ENCODE data around the gene STX2.
"Not testable (repeated sequence)": the region's sequence is repeated elsewhere in the genome, so short reads cannot be mapped to it uniquely, and the experiment has no call there.

The STX2 gene

DNA sequence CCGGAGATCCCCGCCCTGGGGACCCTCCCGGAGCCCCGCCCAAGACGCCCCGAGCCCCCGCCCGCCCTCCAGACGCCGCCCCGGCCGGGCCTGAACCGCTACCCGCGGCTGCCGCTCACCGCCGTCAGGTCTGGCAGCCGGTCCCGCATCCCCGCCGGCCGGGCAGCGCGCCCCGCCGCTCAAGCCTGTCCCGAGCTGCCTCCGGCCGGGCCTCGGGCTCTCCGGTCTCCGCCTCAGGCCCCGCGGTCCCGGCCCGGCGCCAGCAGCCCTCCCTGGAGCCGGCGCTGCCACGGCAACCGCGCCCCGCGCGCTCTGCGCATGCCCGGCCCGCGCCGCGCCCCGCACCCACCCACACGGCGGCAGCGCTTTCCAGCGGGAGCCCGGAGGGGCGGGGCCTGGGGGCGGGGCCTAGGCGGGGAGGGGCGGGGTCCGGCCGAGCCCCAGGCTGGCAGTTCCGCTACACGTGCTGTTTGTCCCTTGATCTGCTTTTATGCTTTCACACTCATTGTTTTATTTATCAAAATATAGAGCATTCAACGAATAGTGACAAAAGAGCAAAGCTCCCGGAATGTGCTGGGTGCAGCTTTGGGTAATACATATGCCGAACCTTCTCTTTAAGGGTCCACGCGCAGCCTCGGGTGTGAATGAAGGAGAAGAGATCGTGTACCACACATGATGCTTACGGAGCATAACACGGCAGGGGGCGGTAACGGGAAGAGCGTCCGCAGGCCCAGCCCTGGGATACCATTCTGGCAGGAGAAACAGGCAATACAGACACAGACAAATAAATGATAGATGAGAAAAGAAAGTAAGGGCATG, at the start of gene STX2:
STX2 (minus strand) TSS at position 300 of the 819 bp plus-strand sequence; CDS start at position 149, 151 bp downstream.
- peak; percentile 89 to 98 (median 95) for DNase-seq

DNA sequence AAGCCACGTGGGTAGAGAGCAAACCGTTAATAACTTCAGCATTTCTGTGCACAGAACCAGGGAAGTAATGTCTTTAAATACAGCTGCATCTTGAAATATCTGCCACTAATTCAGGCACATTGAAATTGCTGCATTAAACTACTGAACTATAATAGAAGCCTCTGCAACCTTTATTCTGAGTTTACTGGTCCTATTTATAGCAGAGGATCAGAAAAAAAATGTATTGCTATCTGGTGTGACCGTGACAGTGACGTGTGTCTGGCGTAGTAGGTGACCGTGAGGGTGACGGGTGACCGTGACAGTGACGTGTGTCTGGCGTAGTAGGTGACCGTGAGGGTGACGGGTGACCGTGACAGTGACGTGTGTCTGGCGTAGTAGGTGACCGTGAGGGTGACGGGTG, 48.1 kb upstream of the STX2 start:
- not testable (repeated sequence) for DNase-seq

DNA sequence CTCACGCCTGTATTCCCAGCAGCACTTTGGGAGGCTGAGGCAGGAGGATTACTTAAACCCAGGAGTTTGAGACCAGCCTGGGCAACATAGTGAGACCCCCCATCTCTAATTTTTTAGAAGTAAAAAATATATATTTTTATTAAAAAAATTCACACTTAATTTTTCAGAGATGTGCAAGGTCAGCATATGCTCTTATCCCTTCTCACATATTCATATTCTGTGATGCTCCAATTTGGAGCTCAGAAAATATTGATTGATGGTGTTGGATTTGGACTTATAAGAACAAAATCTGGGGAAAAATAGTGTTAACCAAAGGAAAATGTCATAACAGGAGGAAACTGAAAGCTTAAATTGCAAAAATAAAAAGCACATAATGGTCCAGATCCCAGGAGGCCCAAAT, 42.5 kb upstream of the STX2 start:
- no peak for DNase-seq

DNA sequence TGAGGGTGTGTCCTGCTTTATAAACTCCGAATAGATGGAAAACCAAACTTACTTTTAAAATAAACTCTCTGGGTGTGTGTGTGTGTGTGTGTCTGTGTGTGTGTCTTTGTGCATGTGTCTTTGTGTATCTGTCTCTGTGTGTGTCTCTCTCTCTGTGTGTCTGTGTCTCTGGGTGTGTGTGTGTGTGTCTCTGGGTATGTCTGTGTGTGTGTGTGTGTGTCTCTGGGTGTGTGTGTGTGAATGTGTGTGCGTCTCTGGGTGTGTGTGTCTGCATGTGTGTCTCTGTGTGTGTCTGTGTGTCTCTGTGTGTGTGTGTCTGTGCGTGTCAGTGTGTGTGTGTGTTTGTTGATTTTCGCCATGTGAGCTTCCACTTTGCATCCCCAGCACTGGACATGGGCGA, 42.0 kb upstream of the STX2 start:
- no peak for DNase-seq

DNA sequence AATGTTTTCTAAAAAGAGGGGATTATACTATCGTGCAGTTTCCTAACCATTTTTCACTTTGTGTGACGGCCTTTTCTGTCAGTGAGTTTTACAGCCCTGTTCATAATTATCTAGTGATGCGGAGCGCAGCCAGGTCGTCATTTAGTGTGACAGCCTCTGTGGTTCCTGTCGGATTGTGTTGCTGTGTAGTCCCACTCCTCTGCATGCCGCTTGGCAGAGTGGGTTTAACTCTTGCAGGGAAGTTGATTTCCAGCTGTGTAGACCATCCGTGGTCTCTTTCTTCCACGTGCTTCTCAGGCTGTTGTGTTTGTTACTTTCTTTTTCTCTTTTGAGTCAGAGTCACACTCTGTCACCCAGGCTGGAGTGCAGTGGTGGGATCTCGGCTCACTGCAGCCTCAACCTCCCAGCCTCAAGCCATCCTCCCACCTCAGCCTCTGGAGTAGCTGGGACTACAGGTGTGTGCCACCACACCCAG, 41.4 kb upstream of the STX2 start:
- no peak for DNase-seq

DNA sequence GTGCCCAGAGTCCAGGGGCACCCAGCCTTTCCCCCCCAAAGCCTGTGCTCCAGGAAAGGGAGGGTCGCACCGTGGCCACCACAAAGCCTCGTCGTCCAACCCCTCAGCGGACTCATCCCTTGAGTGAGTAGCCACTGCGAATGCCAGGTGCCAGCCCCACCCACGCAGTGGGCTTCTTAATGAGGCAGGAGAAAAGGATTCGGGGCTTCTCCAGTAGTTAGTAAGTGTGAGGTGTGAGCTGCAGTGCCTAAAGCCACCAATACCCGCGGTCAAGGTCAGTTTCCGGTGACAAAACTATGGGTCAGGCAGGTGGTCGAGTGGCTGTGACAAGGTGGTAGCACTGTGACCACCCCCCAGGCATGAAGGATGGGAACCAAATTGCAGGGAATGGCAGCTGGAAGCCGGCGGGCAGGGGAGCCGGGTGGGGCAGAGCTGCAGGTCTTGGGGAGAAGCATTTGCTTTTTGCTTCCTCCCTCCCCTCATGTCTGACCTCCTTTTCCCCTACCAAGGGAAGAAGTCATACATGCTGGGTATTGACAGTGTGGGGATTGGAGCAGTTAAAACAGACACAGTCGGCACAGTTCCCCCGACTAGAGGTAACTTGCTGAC, 40.8 kb upstream of the STX2 start:
- no peak for DNase-seq

DNA sequence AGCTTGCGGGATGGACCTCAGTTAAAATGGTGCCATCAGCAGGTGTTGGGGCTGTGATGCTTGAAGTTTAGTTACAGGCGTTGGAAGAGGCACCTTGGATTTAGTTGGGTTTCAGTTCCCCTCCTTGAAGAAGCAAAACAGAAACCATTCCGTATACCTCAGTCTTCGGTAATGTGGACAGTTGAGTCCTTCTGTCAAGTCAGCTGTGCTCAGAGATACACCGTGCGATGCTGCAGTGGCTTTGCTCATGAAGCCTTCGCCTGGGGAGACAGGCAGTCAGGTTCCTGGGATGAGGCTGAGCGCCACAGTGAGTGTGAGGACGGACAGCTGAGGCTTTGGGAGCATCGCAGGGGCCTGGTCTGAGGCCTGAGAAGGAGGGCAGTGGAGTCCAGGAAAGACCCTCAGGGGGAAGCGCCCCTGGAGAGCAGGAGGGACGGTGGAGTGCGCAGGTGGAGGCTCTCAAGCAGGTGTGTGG, 40.2 kb upstream of the STX2 start:
- no peak for DNase-seq

DNA sequence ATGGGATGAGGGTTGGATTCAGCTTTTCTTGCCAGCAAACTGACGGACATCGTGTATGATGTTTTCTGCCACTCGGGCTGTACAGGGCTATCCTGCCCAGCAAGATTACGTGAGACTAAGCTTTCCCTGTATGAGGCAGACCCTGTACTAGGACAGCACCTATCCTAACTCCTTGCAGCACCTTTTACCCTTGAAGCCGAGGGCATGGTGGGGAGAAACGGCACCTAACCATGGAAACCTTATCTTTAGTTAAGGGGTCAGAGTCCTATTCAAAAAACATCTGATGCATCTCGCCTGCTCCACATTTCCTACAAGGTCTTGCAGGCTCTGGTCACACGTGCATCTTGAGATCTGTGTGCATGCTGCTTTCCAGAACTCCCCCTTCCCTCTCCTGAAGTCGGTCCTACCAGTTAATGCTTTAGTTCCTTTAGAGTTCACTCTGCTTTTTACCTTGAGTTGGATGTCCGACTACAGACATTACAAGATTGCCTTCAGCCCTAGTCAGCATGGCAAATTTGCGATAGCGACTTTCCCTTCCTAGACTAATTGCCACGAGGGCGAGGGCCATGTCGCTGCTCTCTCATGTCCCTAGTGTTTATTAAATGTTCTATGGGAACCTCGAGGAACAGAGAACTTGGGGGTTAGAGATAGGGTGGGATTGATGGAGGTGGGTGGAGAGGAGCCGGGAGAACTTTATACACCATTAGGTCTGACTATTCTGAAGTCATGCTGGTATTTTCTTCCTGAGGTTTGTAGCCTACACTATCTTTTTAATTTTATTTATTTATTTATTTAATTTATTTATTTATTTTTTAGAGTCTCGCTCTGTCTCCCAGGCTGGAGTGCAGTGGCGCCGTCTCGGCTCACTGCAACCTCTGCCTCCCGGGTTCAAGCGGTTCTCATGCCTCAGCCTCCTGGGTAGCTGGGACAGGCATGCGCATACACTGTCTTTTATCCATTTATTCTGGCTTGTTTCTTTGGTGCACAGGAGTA, 39.4 kb upstream of the STX2 start:
- no peak for DNase-seq

DNA sequence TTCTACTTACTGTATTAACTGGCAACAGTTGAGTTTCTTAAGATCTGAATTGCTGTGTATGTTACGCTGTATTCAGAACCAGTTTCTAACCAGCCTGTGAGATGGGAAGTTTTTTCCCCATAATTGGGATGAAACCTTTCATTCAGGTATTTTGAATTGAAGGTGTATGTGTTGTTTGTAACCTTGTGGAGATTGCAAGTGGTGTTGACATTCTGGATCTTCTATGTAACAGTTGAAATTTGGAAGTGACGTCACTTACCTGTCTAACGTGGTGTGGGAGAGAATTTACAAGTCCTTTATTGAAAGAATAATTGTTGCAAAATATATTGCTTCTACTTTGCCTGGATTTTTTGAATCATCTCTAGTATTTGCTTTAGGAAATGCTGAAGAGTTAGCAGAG, 38.3 kb upstream of the STX2 start:
- no peak for DNase-seq

DNA sequence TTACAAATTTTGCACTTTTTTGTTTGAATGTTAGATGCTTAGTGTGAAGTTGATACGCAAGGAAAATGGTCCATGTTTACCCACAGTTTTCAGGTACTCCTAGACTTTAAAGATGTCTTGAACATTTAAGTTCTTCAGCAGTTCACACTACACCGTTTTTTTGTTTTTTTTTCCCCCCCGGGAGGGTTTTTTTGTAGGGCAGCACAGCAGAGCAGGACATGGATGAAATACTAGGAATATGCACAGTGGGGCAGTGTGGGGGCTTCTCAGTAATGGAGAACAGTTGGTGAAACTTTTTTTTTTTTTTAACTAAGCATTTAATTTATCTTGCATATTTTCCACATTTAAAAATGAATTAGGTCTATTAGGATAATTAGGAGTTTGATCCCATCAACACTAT, 37.7 kb upstream of the STX2 start:
- no peak for DNase-seq

DNA sequence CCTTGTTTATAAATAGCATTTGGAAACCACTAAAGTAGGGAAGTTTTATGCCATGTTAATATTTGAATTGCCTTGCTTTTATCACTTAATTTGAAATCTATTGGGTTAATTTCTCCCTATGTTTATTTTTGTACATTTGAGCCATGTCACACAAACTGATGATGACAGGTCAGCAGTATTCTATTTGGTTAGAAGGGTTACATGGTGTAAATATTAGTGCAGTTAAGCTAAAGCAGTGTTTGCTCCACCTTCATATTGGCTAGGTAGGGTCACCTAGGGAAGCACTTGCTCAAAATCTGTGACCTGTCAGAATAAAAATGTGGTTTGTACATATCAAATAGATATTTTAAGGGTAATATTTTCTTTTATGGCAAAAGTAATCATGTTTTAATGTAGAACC, 37.2 kb upstream of the STX2 start:
- DNase-seq = no peak

DNA sequence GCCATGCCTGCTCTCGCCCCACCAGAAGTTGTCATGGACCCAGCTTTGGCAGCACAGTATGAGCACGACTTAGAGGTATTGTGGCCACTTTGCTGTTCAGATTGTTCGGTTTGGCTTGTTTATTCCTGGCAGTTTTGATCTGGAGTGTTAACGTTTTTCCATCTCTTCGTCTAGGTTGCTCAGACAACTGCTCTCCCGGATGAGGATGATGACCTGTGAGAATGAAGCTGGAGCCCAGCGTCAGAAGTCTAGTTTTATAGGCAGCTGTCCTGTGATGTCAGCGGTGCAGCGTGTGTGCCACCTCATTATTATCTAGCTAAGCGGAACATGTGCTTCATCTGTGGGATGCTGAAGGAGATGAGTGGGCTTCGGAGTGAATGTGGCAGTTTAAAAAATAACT, 36.7 kb upstream of the STX2 start:
- not testable (repeated sequence) for DNase-seq

DNA sequence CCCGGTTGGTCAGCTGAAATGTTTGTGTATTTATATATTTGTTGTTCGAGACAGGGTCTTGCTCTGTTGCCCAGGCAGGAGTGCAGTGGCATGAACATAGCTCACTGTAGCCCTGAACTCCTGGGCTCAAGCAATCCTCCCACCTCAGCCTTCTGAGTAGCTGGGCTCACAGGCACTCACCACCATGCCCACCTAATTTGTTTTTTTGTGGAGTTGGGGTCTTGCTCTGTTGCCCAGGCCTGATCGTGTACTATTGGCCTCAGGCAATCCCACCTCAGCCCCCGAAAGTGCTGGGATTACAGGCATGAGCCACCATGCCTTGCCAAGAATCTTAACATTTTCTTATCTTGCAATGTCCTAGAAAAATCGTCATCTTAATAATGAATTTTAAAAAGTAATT, 36.1 kb upstream of the STX2 start:
- DNase-seq = no peak

DNA sequence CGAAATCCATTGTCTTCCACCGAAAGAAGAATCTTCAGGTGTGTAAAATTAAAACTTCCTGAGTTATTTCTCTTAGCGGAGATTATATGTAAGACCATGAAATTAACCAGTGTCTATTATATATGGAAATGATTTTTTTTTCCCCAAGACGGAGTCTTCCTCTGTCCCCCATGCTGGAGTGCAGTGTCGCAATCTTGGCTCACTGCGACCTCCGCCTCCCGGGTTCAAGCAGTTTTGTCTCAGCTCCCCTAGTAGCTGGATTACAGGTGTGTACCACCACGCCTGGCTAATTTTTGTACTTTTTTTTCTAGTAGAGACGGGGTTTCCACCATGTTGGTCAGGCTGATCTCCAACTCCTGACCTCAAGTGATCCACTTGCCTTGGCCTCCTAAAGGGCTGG, 35.6 kb upstream of the STX2 start:
- DNase-seq = no peak

DNA sequence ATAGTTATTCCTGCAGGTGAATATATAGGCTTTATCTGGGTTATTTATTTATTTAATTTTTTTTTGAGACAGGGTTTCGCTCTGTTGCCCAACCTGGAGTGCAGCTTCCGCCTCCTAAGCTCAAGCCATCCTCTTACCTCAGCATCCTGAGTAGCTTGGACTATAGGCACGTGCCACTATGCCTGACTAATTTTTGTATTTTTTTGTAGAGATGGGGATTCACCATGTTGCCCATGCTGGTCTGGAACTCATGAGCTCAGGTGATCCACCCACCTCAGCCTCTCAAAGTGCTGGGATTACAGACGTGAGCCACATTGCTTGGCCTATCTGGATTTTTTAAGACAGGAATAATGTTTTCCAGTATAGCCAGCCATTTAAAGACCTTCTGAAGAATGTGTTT, 34.8 kb upstream of the STX2 start:
- no peak for DNase-seq

DNA sequence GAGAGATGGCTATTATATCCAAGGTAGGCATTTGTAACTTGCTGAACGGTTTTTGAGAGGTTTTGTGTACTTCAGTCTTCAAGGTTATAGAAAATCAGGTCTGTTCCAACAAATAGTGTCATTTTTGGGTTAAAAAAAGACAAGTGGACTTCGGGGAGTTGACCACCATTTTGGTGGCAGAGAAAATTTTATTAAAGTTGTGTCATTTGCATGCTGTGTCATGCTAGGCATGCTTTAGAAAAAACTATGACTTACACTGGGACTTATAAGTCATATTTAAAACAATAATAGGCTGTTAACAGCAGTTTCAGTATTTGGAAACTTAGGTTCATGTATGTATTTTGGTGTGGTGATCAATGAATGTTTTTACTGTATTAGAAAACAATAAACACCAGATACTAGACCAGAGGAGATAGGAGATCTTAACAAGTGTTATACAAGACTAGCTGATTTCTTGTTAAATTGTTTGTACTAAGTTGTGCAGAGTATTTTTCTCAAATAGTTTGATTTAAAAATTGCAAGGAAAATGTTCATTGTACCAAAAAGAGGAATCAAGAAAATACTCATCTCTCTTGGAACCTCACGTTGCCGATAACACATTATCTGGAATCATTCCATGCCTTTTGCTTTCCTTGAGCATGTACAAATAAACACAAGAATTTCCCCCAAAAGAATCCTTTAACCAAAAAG, 34.2 kb upstream of the STX2 start:
- DNase-seq = peak; percentile 10 to 46 (median 46)

DNA sequence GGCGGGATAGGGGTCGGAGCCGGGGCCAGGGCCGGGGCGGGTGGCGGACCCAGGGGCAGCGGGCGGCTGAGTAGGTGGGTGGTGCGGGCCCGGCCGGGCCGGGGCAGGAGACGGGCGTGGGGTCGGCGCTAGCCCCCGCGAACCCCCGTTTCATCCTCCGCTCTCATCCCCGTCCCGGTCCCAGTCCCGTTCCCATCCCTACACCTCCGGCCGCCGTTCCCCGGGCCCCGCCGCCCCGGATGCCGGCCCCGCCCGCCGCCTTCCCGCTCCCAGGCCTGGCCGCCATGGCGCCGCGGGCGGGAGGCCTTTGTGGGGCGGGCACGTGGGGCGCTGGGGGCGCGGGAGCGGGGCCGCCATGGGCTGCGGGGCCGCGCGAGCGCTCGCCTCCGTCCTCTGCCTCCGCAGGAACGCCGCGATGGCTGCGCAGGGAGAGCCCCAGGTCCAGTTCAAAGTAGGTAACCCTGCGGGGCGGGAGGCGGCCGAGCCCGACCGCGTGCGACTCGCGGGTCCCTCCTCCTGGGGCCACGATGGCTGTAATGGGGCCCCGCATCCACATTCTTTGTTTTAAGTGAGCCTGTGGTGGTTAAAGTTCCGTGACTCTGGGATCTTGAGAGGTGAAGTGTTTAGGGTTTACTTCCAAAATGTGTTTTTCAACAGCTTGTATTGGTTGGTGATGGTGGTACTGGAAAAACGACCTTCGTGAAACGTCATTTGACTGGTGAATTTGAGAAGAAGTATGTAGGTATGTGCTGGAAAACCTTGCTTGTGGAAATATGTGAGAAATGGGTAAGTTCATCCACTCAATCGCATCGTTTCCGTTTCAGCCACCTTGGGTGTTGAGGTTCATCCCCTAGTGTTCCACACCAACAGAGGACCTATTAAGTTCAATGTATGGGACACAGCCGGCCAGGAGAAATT, 33.4 kb upstream of the STX2 start:
- peak; percentile 52 to 86 (median 69) for DNase-seq

DNA sequence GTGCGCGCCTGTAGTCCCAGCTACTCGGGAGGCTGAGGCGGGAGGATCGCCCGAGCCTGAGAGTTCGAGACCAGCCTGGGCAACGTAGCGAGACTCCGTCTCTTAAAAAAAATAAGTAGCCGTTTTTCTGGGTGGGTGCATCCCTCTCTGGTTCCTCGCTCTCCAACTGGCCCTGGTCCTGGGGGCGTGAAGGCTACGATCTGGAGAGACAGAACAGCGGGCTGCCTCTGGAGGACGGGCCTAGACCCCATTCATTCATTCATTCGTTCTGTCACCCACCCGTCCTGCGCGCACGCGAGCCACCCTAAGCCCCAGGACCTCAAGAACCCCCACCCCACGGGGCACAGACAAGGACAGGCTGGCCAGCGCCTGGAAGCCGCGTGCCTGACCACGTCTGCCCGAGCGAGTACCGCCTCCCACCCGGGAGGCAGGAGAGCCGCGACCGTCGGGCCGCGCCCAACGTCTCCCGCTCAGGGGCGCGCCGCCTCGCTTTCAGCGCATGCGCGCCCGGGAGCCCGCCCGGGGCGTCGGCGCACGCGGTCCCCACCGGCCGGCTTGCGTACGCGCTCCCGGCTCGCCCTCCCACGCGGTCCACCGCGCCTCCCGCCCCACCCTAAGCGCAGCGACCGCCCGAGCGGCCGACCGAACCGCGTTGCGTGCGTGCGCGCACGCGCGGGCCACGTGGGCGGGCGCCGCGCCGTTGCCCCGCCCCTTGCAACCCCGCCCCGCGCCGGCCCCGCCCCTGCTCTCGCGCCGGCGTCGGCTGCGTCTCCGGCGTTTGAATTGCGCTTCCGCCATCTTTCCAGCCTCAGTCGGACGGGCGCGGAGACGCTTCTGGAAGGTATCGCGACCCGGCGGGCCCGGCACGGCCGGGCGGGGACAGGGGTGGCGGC, 32.5 kb upstream of the STX2 start, which contains the start of gene RAN:
RAN (plus strand) TSS at position 781 of the 893 bp plus-strand sequence. CDS start 528 bp downstream, outside the sequence.
- peak; percentile 95 to 99 (median 98) for DNase-seq

DNA sequence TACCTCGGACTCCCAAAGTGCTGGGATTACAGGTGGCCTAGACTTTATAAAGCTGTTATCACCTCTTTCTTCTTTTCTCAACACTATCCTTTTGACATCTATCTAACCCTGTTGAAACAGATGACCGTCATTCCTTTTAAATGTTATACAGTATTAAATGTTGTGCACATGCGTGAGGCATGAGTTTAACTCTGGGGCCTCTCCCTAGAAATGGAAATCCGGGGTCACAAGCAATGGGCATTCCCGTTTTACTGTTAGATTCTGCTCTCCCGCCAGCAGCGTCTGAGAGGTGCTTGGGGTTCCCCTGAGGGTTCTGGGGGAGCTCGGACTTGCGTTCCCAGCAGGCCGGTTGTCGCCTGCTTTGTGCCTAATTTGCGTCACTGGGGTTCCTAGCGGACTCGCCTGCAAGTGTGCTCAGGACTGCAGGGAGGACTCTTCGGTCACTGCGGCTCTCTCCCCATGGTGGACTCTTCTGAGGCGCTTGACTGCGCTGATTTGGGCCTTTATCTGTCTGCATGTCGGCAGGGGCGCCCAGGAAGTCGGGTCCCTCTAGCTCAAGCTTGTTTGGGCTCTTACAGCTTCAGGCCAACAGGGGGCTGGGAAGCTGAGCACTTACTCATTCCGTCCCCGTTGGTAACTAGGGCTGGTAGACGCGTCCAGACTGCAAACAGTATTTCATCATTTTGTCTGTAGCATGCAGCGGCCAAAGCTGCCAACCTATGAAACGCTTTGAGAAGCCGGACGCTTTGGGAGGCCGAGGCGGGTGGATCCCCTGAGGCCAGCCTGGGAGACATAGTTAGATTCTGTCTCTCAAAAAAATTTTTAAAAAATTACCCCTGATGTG, 31.6 kb upstream of the STX2 start:
- DNase-seq = peak; percentile 89 to 92 (median 92)
